Stimulated activated CD8-positive, alpha-beta memory T cell treated with anti-CD3 and anti-CD28 coated beads, Interleukin-15, amount 100 ng/mL, for 48 hours (primary cell): ENCODE data around the gene RIN1.
A peak's percentile ranks its signal among the peaks of the same experiment; 100 is the strongest.
"Not testable (repeated sequence)": the region's sequence is repeated elsewhere in the genome, so short reads cannot be mapped to it uniquely, and the experiment has no call there.

ENCODE experiments used
- DNase-seq, 2 donors: peaks; one replicate each; pipeline ENCODE4 v3.0.0-alpha.2; 2020; ENCODE audit warnings: low read depth in 2 of 2

RIN1 gene, protein sequence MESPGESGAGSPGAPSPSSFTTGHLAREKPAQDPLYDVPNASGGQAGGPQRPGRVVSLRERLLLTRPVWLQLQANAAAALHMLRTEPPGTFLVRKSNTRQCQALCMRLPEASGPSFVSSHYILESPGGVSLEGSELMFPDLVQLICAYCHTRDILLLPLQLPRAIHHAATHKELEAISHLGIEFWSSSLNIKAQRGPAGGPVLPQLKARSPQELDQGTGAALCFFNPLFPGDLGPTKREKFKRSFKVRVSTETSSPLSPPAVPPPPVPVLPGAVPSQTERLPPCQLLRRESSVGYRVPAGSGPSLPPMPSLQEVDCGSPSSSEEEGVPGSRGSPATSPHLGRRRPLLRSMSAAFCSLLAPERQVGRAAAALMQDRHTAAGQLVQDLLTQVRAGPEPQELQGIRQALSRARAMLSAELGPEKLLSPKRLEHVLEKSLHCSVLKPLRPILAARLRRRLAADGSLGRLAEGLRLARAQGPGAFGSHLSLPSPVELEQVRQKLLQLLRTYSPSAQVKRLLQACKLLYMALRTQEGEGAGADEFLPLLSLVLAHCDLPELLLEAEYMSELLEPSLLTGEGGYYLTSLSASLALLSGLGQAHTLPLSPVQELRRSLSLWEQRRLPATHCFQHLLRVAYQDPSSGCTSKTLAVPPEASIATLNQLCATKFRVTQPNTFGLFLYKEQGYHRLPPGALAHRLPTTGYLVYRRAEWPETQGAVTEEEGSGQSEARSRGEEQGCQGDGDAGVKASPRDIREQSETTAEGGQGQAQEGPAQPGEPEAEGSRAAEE

GRCh38 chr11:66336234-66337102 is at the start of gene RIN1:
TSS of gene RIN1 (minus strand) at chr11:66336434. CDS start at chr11:66336402, 32 bp downstream.
- DNase-seq = peak; percentile 79 to 81

DNA sequence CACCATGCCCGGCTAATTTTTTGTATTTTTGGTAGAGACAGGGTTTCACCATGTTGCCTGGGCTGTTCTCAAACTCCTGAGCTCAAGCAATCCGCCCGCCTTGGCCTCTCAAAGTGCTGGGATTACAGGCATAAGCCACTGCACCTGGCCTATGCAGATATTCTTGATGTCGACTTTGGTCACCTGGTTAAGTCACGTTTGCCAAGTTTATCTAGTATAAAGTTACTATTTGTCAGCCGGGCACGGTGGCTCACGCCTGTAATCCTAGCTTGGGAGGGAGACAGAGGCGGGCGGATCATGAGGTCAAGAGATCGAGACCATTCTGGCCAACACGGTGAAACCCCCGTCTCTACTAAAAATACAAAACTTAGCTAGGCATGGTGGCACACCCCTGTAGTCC is 48.1 kb upstream of the RIN1 start:
- DNase-seq = not testable (repeated sequence)

GRCh38 chr11:66380264-66380663 is 44.0 kb upstream of the RIN1 start:
- not testable (repeated sequence) for DNase-seq

GRCh38 chr11:66373690-66374287 is 37.6 kb upstream of the RIN1 start:
- not testable (repeated sequence) for DNase-seq

GRCh38 chr11:66373265-66373664 is 37.0 kb upstream of the RIN1 start:
- DNase-seq = no peak

DNA sequence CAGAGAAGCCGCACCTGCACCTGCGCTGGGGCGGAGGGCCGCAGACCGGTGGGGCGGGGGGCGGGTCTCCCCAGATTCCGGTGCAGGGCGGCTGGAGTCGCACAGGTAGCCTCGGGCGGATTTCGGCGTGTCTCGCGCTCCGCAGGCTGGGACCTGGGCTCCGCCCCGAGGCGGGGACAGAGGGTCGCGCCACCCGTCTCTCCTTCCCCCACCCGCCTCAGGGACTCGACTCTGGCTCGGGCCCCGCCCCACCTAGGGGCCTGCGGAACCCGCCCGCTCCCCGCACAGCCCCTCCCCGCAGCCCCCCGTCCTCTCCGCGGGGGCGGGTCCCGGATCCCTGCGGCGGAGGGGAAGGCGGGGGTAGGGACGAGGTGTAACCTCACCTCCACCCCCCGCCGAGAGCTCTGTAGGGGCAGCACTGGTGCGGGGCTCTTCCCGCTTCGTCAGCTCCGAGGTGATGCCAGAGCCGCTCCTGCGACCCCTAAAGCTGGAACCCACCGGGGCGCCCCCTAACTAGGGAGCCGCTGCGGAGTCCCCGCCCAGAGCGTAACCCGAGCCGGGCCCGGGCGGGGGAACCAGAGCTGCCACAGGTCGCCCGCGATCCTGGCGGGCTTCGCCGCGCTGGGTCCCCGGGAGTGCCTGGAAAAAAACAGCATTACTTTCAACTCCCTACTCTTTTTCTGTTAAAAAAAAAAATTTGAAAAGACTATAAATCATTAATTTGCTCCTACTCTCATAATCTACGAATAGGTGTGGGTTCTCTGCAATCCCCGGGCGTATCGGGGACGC is 35.6 kb upstream of the RIN1 start, which contains the start of gene SLC29A2:
SLC29A2 (minus strand) TSS at position 134 of the 789 bp plus-strand sequence. CDS start 169 bp downstream, outside the sequence.
- peak; percentile 80 to 82 for DNase-seq

DNA sequence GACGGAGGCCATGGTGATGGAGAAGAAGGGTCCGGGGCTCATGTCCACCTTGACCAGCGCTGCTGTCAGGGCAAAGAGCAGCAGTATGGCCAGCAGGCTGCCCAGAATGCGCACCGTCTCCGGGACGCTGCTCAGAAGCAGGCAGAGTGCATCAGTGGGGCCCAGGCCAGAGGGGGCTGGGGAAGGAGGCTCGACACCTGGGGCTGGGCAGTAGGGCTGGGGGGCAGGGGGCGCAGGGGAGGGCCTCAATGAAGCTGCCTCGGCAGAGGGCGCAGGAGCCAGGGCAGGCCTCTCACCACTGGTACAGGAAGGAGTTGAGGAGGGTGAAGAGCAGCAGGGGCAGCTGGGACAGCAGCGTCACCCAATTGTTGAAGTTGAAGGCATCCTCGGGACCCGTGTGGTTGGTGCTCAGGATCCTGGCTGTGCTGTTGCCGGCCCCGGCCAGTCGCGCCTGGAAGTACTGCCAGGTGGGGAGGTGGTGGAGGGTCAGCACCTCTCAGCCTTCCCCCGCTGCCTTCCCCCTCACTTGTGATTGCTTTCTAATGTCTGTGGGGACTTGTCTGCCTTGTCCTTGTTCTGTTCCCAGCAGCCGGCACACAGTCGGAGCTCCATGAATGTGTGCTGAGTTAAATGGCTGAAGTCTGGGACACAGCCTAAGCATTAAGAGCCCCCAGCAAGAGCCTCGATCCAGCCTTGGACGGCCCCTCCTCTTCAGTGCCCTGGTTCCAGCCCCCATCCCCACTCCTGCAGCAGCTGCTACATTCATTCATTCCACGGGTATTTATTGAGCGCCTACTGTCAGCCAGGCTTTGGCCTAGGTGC is 33.0 kb upstream of the RIN1 start:
- DNase-seq = no peak

DNA sequence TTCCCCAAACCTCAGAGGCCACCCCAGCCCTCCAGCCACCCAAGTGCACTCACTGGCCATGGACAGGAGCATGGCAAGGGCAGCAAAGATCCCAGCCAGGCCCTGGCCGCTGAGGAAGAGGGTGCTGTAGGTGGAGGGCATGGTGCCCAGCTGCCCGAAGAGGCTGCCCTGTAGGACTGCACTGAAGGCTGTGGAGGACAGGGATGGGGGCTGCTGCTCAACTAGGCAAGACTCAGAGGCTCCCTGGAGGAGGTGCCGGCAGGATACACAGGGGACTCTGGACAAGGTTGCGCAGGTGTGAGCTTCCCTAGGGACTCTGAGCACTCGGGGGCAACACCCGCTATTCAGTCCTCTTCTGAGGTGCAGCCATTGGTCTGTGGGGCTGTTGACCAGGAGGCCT is 32.2 kb upstream of the RIN1 start:
- DNase-seq = no peak

DNA sequence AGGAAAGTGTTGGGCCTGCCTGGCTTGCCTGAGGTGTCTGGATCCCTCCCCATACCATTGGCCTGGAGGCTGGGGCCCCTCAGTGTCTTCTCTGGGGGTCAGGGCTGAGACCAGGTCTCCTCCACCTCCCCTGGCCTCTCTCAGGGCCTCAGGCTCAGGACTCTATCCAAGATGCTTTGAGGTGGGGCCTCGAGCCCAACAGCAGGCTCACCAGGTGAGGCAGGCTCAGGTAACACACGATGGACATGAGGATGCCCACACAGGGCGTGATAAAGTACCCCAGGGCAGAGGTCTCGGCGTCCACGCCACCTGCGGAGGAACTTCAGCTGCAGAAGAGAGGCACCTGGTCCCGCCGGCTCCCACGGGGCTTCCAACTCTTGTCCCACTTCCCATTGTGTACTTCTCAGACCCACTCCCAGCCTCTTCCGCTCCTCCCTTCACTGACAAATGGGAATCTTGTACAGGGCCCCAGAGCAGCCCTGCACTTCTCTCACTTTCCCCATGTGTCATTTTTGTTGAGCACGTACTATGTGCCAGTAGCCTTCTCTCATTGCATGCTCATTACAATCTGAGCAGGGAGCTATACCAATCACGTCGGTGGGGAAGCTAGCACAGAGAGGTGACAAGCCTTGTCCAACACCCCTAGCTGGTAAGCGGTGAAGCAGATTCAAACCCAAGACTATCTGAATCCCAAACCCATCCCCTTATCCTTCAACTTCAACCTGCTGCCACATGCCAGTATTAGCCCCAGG is 31.5 kb upstream of the RIN1 start:
- DNase-seq = no peak

- DNase-seq = no peak
Measured at GRCh38 chr11:66366844-66367477, 30.7 kb upstream of the RIN1 start.

GRCh38 chr11:66365711-66366619 is 29.7 kb upstream of the RIN1 start:
- no peak for DNase-seq

DNA sequence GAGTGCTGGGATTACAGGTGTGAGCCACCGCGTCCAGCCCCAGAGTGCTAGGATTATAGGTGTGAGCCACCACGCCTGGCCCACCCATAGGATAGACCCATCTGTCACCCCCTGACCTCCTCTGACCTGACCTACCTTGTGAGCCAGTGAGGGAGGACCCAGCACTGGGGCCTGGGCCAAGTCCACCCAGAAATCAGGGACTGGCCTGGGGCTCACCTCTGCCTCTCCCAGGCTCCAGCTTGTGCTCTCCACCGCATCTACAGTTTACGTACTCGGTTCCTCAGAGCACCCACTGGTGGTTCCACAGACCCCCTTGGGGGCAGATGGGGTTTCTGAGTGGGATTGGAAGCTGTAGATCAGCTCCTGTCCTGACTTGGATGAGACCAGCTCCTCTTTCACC is 28.9 kb upstream of the RIN1 start:
- no peak for DNase-seq

DNA sequence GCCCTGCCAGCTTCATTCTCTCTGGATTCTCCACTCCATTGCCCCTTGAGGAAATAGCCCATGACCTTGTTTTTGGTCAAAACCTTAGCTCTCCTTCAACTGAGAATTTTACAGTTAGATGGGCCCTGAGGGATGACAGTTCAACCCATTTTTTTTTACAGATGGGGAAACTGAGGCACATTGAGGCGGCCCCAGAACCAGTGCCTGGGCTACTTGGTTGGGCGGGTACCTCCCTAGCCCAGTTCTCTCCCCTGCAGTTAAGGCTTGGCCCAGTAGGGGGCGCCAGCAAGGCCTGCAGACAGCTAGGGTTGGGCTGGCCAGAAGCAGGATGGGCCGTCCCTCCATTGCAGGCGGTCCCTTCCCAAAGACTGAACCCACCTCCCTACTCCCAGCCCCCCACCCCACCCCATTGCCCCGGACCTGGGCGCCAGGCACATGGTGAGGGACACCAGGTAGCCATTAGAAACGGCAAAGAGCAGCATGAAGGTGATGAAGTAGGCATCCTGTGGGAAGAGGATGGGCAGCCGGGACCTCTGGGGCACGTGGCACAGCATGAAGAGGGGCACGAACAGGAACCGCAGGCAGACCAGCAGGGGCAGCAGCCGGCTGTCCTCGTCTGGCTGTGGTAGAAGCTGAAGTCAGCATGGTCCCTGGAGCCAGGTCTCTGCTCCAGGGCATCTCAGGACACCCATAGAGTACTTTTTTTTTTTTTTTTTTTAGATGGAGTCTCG is 27.7 kb upstream of the RIN1 start:
- DNase-seq = peak; percentile 54 to 63

GRCh38 chr11:66363187-66363601 is 27.0 kb upstream of the RIN1 start:
- no peak for DNase-seq

DNA sequence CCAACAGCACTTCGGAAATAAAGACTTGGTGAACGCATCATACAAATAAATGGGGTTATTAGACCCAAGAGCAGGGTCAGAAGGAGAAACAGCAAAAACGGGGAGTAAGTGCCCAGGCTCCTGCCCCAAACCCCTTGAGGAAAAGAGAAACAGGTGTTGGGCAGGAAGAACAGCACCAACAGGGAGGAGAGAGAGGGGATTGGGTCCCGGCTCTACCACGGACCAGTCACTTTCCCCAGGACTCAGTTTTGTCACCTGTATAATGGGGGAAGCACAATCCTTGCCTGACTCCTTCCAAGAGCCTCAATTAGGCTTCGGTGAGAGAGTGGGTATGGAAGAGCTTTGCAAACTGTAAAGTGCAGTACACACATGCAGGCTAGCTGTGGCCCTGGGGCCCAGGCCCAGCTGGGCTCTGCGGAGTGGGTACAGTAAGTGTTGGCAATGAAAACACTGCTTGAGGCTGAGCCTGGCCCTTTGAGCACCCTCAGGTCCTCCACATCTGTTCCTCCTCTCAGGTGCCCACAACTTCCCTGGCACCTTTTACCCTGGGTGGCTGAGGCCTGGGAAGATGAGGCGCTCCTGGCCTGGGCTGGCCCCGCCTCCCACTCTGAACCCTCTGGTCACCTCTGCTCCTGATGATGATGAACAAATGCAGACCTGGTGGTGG is 26.4 kb upstream of the RIN1 start:
- no peak for DNase-seq

DNA sequence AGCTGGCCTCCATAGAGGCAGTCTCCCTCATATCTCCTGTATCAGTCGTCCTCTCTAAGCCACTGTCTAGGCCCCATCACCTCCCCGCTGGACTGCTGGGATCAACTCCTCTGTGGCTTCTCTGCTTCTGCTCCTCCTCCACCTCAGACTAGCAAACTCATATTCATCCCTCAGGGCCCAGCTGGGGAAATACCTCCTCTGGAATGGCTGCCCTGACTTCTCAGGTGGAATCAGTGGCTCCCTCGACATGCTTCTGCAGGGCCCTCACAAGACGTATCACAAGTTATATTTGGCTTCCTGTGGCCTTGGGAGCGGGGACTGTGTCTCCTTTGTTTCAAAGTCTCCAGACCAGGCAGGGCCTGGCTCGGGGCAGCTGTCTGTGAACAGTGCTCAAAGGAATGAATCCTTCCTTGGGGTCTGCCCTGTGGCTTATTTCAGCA is 25.3 kb upstream of the RIN1 start:
- no peak for DNase-seq
